Measurements from ENCODE around the gene FOXO3. TPM values are rescaled to one million over a fixed set of nuclear protein-coding genes. Genes with fewer than 3 reads are reported as not detected.

Gene FOXO3
- total RNA-seq, 2 donors from 2014 or later = 7.1 to 10.0 TPM

DNA sequence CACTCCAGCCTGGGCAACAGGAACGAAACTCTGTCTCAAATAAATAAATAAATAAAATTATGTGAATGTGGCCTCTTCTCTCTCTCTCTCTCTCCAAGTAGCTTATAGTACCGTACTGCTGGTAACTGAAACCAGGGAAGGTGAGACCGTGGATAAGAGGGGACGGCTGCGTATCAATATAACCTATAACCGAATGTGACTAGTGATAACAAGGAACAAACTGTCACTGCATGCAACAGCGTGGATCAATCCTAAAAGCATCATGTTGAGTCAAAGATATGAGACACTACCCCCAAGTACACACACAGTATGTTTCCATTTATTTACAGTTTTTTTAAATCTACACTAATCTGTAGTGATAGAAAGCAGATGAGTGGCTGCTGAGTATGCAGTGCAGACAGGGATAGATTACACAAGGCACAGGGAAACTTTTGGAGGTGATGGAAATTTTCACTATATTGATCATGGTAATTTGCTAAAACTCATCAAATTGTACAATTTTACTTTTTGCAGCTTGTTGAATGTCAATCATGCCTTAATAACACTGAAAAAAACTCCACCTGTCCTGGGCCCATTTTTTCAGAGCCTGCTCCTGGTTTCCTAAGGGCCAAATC is 166.1 kb downstream of the FOXO3 start:
- H3K36me3 Mint-ChIP-seq (ENCODE audit: insufficient read depth in 2 of 2) = no peaks in the 10 kb centered on the region
- H3K9me3 Mint-ChIP-seq = peaks cover 0 to 5% of the 10 kb centered on the region in 2 donors
- no peaks in the 10 kb centered on the region for H3K4me1 Mint-ChIP-seq (ENCODE audit: low read depth)
- peaks cover 7% of the 10 kb centered on the region for H3K27me3 Mint-ChIP-seq (ENCODE audit: low read depth)
- ATAC-seq (replicated peaks in 1 of 2) = no peak
- no peak overlapping the region for H3K4me3 Mint-ChIP-seq
- H3K27ac Mint-ChIP-seq = no peak overlapping the region
- no peak for DNase-seq

DNA sequence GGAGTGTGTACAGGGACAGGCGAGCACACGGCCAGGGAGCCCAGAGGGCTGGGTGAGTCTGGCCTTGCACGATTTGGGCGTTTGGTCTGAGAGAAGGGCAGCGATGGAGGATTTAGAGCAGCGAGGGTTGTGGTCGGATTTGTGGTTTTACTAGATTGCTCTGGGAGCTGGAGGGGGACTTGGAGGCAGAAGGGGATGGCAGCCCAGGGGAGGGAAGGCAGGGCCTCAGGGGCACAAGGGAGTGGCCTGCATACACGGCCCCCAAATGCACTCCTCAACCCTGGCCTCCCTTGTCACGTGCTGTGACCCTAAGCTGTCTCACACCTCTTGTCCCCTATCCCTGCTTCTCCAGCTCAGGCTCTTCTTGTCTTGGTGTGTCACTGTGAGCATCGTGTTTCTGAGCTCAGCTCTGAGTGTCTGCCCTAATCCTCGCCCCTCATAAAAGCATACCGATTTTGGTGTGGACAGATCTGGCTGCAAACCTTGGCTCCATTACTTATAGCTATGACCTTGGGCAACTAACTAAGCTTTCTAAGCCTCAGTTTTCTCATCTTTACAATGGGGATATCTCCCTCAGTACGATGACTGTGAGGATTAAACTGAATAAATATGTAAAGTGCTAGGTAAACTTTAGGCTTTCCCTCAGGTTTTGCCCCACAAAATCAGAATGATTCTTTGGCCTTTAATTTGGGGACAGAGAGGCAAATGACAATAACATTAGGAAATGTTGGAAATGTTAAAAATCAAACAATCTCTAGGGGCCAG is 167.4 kb downstream of the FOXO3 start:
- no peak overlapping the region for H3K27ac Mint-ChIP-seq
- H3K4me1 Mint-ChIP-seq (ENCODE audit: low read depth) = no peaks in the 10 kb centered on the region
- no peak overlapping the region for H3K4me3 Mint-ChIP-seq
- DNase-seq (no peak), ATAC-seq (replicated peaks in 1 of 2) (no peak)
- H3K9me3 Mint-ChIP-seq = peaks cover 0 to 4% of the 10 kb centered on the region in 2 donors
- no peaks in the 10 kb centered on the region for H3K36me3 Mint-ChIP-seq (ENCODE audit: insufficient read depth in 2 of 2)
- peaks cover 6% of the 10 kb centered on the region for H3K27me3 Mint-ChIP-seq (ENCODE audit: low read depth)

DNA sequence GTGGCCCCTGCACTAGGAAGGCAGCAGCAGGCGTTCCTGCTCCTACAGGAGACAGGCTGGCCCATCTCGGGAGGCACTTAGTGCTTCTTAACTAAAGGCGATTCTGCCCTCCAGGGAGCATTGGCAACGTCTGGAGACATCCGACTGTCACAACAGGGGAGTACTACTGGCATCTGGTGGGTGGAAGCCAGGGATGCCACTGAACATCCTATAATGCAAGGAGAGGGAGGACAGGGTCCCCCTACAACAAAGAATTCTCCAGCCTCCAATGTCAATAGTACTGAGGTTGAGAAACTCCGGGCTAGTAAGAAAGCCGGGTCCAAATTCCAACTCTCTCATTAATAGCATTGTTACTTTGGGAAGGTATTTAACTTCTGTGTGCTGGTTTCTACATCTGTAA is 168.1 kb downstream of the FOXO3 start:
- Mint-ChIP-seq H3K27ac (no peak overlapping the region), H3K27me3 (ENCODE audit: low read depth) (peaks cover 6% of the 10 kb centered on the region), H3K36me3 (ENCODE audit: insufficient read depth in 2 of 2) (no peaks in the 10 kb centered on the region), H3K9me3 (no peaks in the 10 kb centered on the region), H3K4me1 (ENCODE audit: low read depth) (no peaks in the 10 kb centered on the region), H3K4me3 (no peak overlapping the region)
- ATAC-seq (replicated peaks in 1 of 2) (no peak), DNase-seq (no peak)

DNA sequence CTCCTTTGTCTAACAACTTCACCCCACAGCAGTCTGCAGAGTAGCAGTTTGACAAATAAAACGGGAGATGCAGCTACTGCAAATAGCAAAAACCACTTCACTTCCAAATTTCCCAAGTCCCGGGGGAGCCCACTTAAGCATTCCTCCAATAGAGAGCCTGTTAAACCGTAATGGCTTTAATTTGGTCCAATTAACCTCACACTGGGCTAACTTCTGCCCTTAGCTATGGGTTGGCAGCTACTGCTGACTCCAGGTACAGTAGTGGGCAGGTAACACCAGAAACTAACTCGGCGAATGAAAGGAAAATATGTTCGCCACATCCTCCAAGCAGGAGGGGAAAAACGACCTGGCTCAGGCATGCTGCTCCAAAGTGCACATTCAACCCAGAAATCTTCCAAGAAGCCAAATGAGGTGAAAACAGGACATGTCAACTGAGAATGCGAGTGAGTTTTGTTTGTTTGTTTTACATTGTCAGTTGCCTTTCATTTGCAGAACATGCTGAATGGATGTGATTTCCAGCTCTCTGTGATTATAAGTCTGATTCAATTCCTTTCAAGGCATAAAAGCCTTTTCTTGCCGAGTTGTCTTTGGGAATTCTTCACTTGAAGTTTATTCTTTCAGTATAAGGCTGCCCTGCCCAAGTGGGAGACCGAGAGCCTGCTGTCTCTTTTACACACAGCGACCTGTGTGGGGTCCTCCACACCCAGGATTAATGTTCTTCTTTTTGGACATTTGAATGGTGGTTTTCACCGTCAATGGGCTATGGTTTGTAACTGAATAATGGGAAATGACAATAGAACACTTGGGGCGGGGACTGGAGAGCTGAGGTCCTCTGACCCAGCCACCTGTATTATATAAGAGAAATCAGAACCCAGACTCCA is 170.2 kb downstream of the FOXO3 start:
- H3K27me3 Mint-ChIP-seq (ENCODE audit: low read depth) = peaks cover 6% of the 10 kb centered on the region
- H3K4me3 Mint-ChIP-seq = no peak overlapping the region
- no peaks in the 10 kb centered on the region for H3K36me3 Mint-ChIP-seq (ENCODE audit: insufficient read depth in 2 of 2)
- DNase-seq (no peak), ATAC-seq (replicated peaks in 1 of 2) (no peak)
- no peak overlapping the region for H3K27ac Mint-ChIP-seq
- no peaks in the 10 kb centered on the region for H3K9me3 Mint-ChIP-seq
- H3K4me1 Mint-ChIP-seq (ENCODE audit: low read depth) = no peaks in the 10 kb centered on the region

DNA sequence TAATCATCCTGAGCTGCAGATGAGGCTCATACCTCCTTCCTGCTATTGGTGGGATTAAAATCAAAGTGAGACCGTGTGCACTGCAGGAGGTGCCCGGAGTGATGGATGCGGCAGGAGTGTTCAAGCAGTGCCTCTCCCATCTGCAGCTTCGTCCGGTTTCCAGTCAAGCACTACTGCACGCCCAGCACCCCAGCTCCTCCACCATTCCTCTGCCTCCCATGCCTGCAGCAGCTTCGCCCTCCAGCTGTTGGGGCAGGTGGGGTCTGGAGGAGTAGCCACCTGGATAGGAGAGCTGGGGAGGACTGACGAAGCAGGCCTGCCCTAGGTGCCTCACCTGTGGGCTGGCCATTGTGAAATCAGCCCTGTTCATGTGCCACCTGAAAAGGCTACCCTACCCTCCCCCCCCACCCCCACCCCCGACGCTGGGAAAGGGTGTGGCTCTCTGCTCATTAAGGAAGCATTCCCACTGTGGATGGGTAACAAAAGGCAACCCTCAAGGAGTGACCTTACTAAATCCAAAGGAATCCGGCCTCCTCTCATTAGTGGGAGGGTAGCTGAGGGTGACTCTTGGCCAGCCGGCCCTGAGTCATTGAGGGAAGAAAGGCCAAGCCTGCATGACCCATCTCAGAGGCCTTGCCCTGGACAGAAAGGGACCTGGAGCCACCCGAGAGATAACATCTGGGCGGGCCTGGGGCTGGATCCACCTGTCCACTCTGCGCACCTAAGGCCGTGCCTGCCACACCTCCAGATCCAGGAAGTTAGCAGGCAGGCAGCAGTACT is 171.6 kb downstream of the FOXO3 start:
- H3K4me3 Mint-ChIP-seq = no peak overlapping the region
- peaks cover 6% of the 10 kb centered on the region for H3K27me3 Mint-ChIP-seq (ENCODE audit: low read depth)
- H3K36me3 Mint-ChIP-seq (ENCODE audit: insufficient read depth in 2 of 2) = no peaks in the 10 kb centered on the region
- DNase-seq (no peak), ATAC-seq (replicated peaks in 1 of 2) (no peak)
- no peak overlapping the region for H3K27ac Mint-ChIP-seq
- H3K4me1 Mint-ChIP-seq (ENCODE audit: low read depth) = no peaks in the 10 kb centered on the region
- H3K9me3 Mint-ChIP-seq = no peaks in the 10 kb centered on the region

DNA sequence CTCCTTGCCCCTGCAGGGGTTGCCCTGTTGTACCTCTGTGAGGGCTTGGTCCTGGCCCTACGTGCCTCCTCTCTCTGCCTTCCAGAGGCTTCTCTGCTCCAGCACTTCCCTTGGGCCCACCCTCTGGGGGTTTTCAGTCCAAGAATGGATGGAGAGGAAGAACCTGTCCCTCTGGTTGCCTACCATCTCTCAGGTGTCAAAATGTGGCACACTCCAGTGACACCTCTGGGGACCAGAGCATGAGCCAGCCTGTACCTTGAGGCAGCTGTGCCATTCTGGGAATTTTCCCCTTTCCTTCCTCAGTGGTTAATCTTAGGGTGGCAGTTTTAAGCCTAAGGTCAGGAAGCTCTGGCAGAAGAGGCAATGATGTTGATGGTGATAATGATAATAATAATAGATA is 172.3 kb downstream of the FOXO3 start:
- no peak overlapping the region for H3K27ac Mint-ChIP-seq
- no peaks in the 10 kb centered on the region for H3K36me3 Mint-ChIP-seq (ENCODE audit: insufficient read depth in 2 of 2)
- H3K4me3 Mint-ChIP-seq = no peak overlapping the region
- peaks cover 3% of the 10 kb centered on the region for H3K4me1 Mint-ChIP-seq (ENCODE audit: low read depth)
- H3K9me3 Mint-ChIP-seq = no peaks in the 10 kb centered on the region
- peaks cover 6% of the 10 kb centered on the region for H3K27me3 Mint-ChIP-seq (ENCODE audit: low read depth)
- DNase-seq (no peak), ATAC-seq (replicated peaks in 1 of 2) (no peak)

DNA sequence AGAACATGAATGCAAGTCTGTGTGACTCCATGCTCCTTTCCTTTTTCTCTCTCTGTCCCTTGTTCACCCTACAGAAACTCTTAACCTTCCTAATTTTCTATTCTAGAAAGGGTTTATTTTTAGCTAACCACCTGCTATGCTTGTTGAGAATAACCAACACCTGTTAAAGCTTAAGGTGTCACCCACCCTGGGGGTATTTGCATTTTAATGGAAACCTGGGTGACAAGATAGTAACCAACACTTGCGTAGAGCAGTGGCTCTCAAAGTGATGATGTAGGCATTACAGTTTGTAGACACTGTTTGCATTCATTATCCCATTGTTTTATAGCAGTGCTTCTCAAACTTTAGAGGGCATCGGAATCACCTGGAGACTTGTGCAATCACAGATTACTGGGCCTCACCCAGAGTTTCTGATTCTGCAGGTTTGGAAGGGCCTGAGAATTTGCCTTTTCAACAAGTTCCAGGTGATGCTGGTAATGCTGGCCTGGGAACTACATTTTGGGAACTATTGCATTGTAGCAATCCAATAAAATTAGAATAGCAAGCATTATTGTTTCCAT is 173.1 kb downstream of the FOXO3 start:
- Mint-ChIP-seq H3K36me3 (ENCODE audit: insufficient read depth in 2 of 2) (no peaks in the 10 kb centered on the region), H3K9me3 (no peaks in the 10 kb centered on the region), H3K27me3 (ENCODE audit: low read depth) (peaks cover 11% of the 10 kb centered on the region), H3K4me3 (no peak overlapping the region), H3K27ac (no peak overlapping the region), H3K4me1 (ENCODE audit: low read depth) (peaks cover 8% of the 10 kb centered on the region)
- ATAC-seq (replicated peaks in 1 of 2) = no peak
- DNase-seq = no peak

Measured in activated T-cell treated with anti-CD3 and anti-CD28 coated beads, Interleukin-2, amount 50 U/mL, for 72 hours (primary cell).